GM12878 (cell line): ENCODE measurements around the gene ADAMTSL3. TPM values are rescaled to one million over a fixed set of nuclear protein-coding genes. Genes with fewer than 3 reads are reported as not detected.

Experiments
- ATAC-seq: fragments of 200-7000 bp; cut with Tn5 transposase; 3 replicates; pipeline ENCODE4 v1.9.1; 2020; ENCODE audit warnings: mild to moderate bottlenecking, moderate library complexity
- BruUV-seq: library from RNA; stranded (reverse); fragments of 400-500 nt; replicated peaks from 2 replicates; lab custom pipeline; 2021; lab: Mats Ljungman, UMichigan
- CTCF ChIA-PET: fragments of 300-600 bp; sonication (Branson Sonifier 250); formaldehyde crosslinking; extraction: SDS; loops from one replicate; lab custom pipeline; 2021; ENCODE audit warnings: inconsistent platforms; lab: Yijun Ruan, JAX
- POLR2A ChIA-PET: fragments of 350-600 bp; formaldehyde crosslinking; extraction: SDS; loops from one replicate; lab custom pipeline; 2021; ENCODE audit warnings: inconsistent platforms; lab: Charles Lee
- RAD21 ChIA-PET: fragments of 300-600 bp; sonication (Branson Sonifier 250); formaldehyde crosslinking; loops from one replicate; lab custom pipeline; 2023; ENCODE audit warnings: antibody characterized with exemption; ENCODE audit not compliant: unreplicated experiment; lab: Charles Lee
- SMC1A ChIA-PET: fragments of 300-600 bp; sonication (Branson Sonifier 250); formaldehyde crosslinking; loops from one replicate; lab custom pipeline; 2023; ENCODE audit not compliant: unreplicated experiment, uncharacterized antibody; lab: Charles Lee
- DNase-seq: peaks from one replicate; pipeline ENCODE4 v3.0.0-alpha.2; 2011; ENCODE audit warnings: low read depth, low spot score
- FAIRE-seq: peaks from 3 replicates; lab custom pipeline; 2011; peaks lifted over from hg19 to GRCh38; lab: Jason Lieb, UNC
- H2AFZ ChIP-seq: 2 replicates; pipeline ENCODE4 v1.6.0; 2011; ENCODE audit warnings: low read depth, low read length, control low read depth; ENCODE audit not compliant: control insufficient read depth
- H3K27ac ChIP-seq: 2 replicates; pipeline ENCODE4 v1.5.1; 2011; ENCODE audit warnings: control low read depth; ENCODE audit not compliant: control insufficient read depth, insufficient read depth
- H3K27me3 ChIP-seq, 2 experiments: replicated peaks in 1 of 2; 2 replicates each; pipeline versions ENCODE4 v1.6.0 to v1.6.1; 2011; ENCODE audit warnings: low read length in 1 of 2; ENCODE audit not compliant: control insufficient read depth in 2 of 2, insufficient read depth in 2 of 2
- H3K36me3 ChIP-seq, 2 experiments: 2 replicates each; pipeline ENCODE4 v1.5.1; 2011; ENCODE audit warnings: low read length in 1 of 2; ENCODE audit not compliant: control insufficient read depth in 2 of 2, insufficient read depth in 2 of 2
- H3K4me1 ChIP-seq: 2 replicates; pipeline ENCODE4 v1.6.1; 2011; ENCODE audit warnings: mild to moderate bottlenecking, low read length, moderate library complexity, mixed read lengths; ENCODE audit not compliant: control insufficient read depth, insufficient read depth
- H3K4me2 ChIP-seq: 2 replicates; pipeline ENCODE4 v1.6.0; 2011; ENCODE audit warnings: control low read depth; ENCODE audit not compliant: control insufficient read depth, insufficient read depth
- H3K4me3 ChIP-seq: fragments of 200-600 bp; sonication (generic); 2 replicates; pipeline ENCODE4 v1.5.1; 2016
- H3K79me2 ChIP-seq: 2 replicates; pipeline ENCODE4 v1.6.0; 2011; ENCODE audit warnings: low read length; ENCODE audit not compliant: control insufficient read depth, insufficient read depth
- H3K9ac ChIP-seq: 2 replicates; pipeline ENCODE4 v1.8.0; 2011; ENCODE audit warnings: low read length, control low read depth, mixed read lengths; ENCODE audit not compliant: control insufficient read depth, insufficient read depth
- H3K9me3 ChIP-seq: replicated peaks from 3 replicates; pipeline ENCODE4 v1.5.1; 2011; ENCODE audit warnings: mild to moderate bottlenecking, low read length; ENCODE audit not compliant: control insufficient read depth, insufficient read depth
- H4K20me1 ChIP-seq: 2 replicates; pipeline ENCODE4 v1.6.0; 2011; ENCODE audit not compliant: control insufficient read depth, insufficient read depth
- BCL11A ChIP-seq: IDR thresholded peaks from 2 replicates; pipeline ENCODE4 v1.6.1; 2011; ENCODE audit warnings: low read depth, low read length
- CBX5 ChIP-seq: sonication (generic); IDR thresholded peaks from 2 replicates; pipeline ENCODE4 v1.6.1; 2016; ENCODE audit warnings: low read depth, moderate library complexity, mild to moderate bottlenecking, inconsistent platforms
- CREM ChIP-seq: IDR thresholded peaks from 2 replicates; pipeline ENCODE4 v1.6.1; 2014; ENCODE audit warnings: antibody characterized with exemption, low read depth
- GABPA ChIP-seq: IDR thresholded peaks from 2 replicates; pipeline ENCODE4 v1.6.1; 2014; ENCODE audit warnings: antibody characterized with exemption, low read depth, mild to moderate bottlenecking, inconsistent platforms
- IRF4 ChIP-seq: IDR thresholded peaks from 2 replicates; pipeline ENCODE4 v1.6.1; 2011; ENCODE audit warnings: low read depth, low read length
- JUNB ChIP-seq: IDR thresholded peaks from 2 replicates; pipeline ENCODE4 v1.6.1; 2016; ENCODE audit warnings: antibody characterized with exemption, mild to moderate bottlenecking
- NFIC ChIP-seq: IDR thresholded peaks from 2 replicates; pipeline ENCODE4 v1.6.1; 2012; ENCODE audit warnings: low read depth, mild to moderate bottlenecking, inconsistent platforms, low read length, moderate library complexity
- NR2C1 ChIP-seq: fragments of 450-650 bp; IDR thresholded peaks from 2 replicates; pipeline ENCODE4 v1.6.1; 2017; ENCODE audit warnings: antibody characterized with exemption, mild to moderate bottlenecking, moderate library complexity
- RAD21 ChIP-seq: IDR thresholded peaks from 2 replicates; pipeline ENCODE4 v1.6.1; 2011; ENCODE audit warnings: mild to moderate bottlenecking, low read depth, low read length, moderate library complexity; ENCODE audit not compliant: insufficient read depth
- RUNX3 ChIP-seq: IDR thresholded peaks from 2 replicates; pipeline ENCODE4 v1.6.1; 2012; ENCODE audit warnings: low read length, inconsistent platforms
- SPI1 ChIP-seq: IDR thresholded peaks from 2 replicates; pipeline ENCODE4 v1.6.1; 2011; ENCODE audit warnings: low read depth, mild to moderate bottlenecking, low read length, moderate library complexity, borderline replicate concordance; ENCODE audit not compliant: insufficient read depth
- TCF12 ChIP-seq: IDR thresholded peaks from 2 replicates; pipeline ENCODE4 v1.6.1; 2011; ENCODE audit warnings: low read depth, mild to moderate bottlenecking, low read length
- WRNIP1 ChIP-seq: IDR thresholded peaks from 2 replicates; pipeline ENCODE4 v1.6.1; 2011; ENCODE audit warnings: low read depth, low read length, improper control_type of control experiment, borderline replicate concordance
- YY1 ChIP-seq: IDR thresholded peaks from 2 replicates; pipeline ENCODE4 v1.6.1; 2011; ENCODE audit warnings: low read depth, mild to moderate bottlenecking, low read length
- WGBS: methylation state at CpG from one replicate; pipeline ENCODE4 v1.1.6; 2016; ENCODE audit warnings: low lambda C conversion rate; ENCODE audit not compliant: insufficient replicate concordance, insufficient coverage; ENCODE audit errors: missing lambda C conversion rate; 5-methylcytosine and 5-hydroxymethylcytosine counted together
- in situ Hi-C: fragments of 300-500 bp; cut with MboI; formaldehyde crosslinking; loops from 9 replicates; pipeline ENCODE4 v1.14.3; 2018; ENCODE audit warnings: mixed read lengths
- intact Hi-C: fragments of 100-400 bp; cut with micrococcal nuclease; formaldehyde crosslinking; loops from one replicate; pipeline ENCODE4 v1.14.2; 2022; ENCODE audit not compliant: unreplicated experiment
- polyA plus RNA-seq, 11 experiments: library from polyadenylated mRNA; depleted of rRNA in 4 of 11; unstranded in 6 of 11; stranded (reverse) in 5 of 11; fragments of >200 nt; fragmentation: Nextera tagmentation in 4 of 11; fragmentation: Illumina TruSeq in 1 of 11; extraction: Ambion mirVana in 4 of 11; extraction: Trizol in 1 of 11; gene quantifications; 1 replicate in 1 of 11; 2 replicates in 10 of 11; pipeline versions ENCODE4 v1.2.1 to v1.2.3, GENCODE V29; 2011 to 2016; ENCODE audit warnings: inconsistent platforms in 2 of 11, missing spikeins in 2 of 11, low read depth in 1 of 11
- total RNA-seq, 4 experiments: library from RNA; depleted of rRNA in 3 of 4; stranded (reverse); fragments of >200 nt in 3 of 4; fragmentation: Illumina TruSeq in 1 of 4; extraction: Trizol in 1 of 4; gene quantifications; 2 replicates each; pipeline versions ENCODE4 v1.2.1 to v1.2.3, GENCODE V29; 2013 to 2021
- TF ChIP-seq, protein P1 (sequence below): IDR thresholded peaks from 2 replicates; pipeline ENCODE4 v1.6.1; 2011; ENCODE audit warnings: low read depth, low read length, improper control_type of control experiment, borderline replicate concordance
- TF ChIP-seq, protein P2 (sequence below): IDR thresholded peaks from 2 replicates; pipeline ENCODE4 v1.6.1; 2012; ENCODE audit warnings: low read length, inconsistent platforms
- TF ChIP-seq, protein P3 (sequence below), 3 experiments: IDR thresholded peaks in 2 of 3; conservative IDR thresholded peaks in 1 of 3; 2 replicates each; pipeline ENCODE4 v1.5.1; 2011; ENCODE audit warnings: low read depth in 3 of 3, low read length in 3 of 3, mild to moderate bottlenecking in 3 of 3, control low read depth in 2 of 3, moderate library complexity in 2 of 3, inconsistent platforms in 1 of 3, mixed read lengths in 1 of 3; ENCODE audit not compliant: control insufficient read depth in 2 of 3, insufficient read depth in 1 of 3; ENCODE audit errors: extremely low read depth in 1 of 3
- TF ChIP-seq, protein P4 (sequence below): fragments of 450-650 bp; IDR thresholded peaks from 2 replicates; pipeline ENCODE4 v1.6.1; 2017; ENCODE audit warnings: borderline replicate concordance

Gene ADAMTSL3
- total and polyA plus RNA-seq, 10 of the 15 experiments (the other 5 are each of a cell fraction or from before 2014, with no cell fraction given), result 0.01 to 0.28 (median 0.13) TPM

DNA sequence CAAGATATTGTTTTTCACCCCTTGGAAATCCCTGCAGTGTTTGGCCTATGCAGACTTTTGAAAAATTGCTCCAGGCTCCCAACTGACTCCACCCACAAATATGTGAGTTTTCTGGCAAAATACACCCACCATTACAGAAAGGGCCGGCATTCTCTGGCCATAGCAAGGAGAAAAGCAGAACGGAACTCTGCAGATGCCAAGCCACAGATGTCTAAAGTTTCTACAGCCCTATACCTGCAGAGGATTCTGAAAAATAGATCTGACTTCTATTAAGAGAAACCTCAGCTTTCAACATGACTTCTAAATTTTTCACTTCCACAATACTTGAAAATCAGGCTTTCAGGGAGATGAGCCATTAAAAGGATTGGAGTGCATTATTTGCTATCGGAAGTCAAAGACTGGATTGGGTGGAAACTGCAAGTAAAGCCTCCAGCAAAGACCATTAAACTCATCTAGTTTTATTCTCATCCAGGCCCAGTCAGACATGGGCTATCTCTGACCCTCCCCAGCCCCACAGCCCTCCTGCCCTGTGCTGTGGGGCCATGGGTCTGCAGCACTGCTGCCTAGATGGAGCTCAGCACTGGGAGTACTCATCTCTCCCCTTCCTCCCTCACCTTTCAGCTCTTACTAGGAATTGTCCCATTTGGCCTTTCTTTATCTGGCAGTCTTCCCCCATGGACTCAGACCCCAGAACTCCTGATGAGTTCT lies 338.6 kb downstream of the ADAMTSL3 start:
- ATAC-seq (peak; percentile 89), FAIRE-seq (peak; percentile 97), DNase-seq (peak; percentile 60)
- CTCF ChIA-PET, result interaction anchor here (0.7 to 5.0 kb wide), 12 partner anchors 19 to 558 kb away, joined by 3 to 29 read pairs (median 4); no protein-coding TSS in a partner anchor
- WGBS, result 17% methylated on average over 3 of the region's 3 CpGs
- Histone ChIP-seq H3K4me2 (peak overlapping the region; percentile 68), H3K27ac (peak overlapping the region; percentile 77), H3K4me1 (peaks cover 31% of the 10 kb centered on the region), H3K79me2 (no peaks in the 10 kb centered on the region), H3K36me3 (no peaks in the 10 kb centered on the region), H4K20me1 (no peaks in the 10 kb centered on the region), H3K4me3 (no peak overlapping the region; the same call in 1 of the 2 replicates), H2AFZ (no peak overlapping the region), H3K27me3 (no peaks in the 10 kb centered on the region), H3K9me3 (no peaks in the 10 kb centered on the region), H3K9ac (peak overlapping the region; percentile 51)
- in situ Hi-C loops, result no loop called here
- RAD21 ChIA-PET, result interaction anchor here (0.9 to 3.1 kb wide), 8 partner anchors 9 to 427 kb away, joined by 3 to 31 read pairs (median 6); no protein-coding TSS in a partner anchor
- POLR2A ChIA-PET, result interaction anchor here (0.6 to 1.6 kb wide), 4 partner anchors 8 to 257 kb away, joined by 3 to 5 read pairs (median 3); no protein-coding TSS in a partner anchor
- BruUV-seq, result no TSS peak
- SMC1A ChIA-PET, result interaction anchor here (0.8 to 3.2 kb wide), 15 partner anchors 9 to 427 kb away, joined by 3 to 10 read pairs (median 5); no protein-coding TSS in a partner anchor
- intact Hi-C loops, result loop anchor here (5.0 to 10.0 kb wide), 2 partner anchors 65 to 258 kb away; no protein-coding TSS in a partner anchor
- TF ChIP-seq NR2C1 (no peak), WRNIP1 (no peak), SPI1 (peak; percentile 69), RUNX3 (peak; percentile 75), RAD21 (0 out of 2 replicates have a peak, but pooled peaks have one; percentile 16), CREM (peak; percentile 32; the same call in 1 of the 2 replicates), TCF12 (peak; percentile 34; the same call in 1 of the 2 replicates), IRF4 (peak; percentile 59), GABPA (no peak), YY1 (peak; percentile 55; the same call in 1 of the 2 replicates), CBX5 (no peak), JUNB (peak; percentile 56), BCL11A (0 out of 2 replicates have a peak, but pooled peaks have one; percentile 32), NFIC (peak; percentile 68; the same call in 1 of the 2 replicates)
- TF ChIP-seq, protein P1, sequence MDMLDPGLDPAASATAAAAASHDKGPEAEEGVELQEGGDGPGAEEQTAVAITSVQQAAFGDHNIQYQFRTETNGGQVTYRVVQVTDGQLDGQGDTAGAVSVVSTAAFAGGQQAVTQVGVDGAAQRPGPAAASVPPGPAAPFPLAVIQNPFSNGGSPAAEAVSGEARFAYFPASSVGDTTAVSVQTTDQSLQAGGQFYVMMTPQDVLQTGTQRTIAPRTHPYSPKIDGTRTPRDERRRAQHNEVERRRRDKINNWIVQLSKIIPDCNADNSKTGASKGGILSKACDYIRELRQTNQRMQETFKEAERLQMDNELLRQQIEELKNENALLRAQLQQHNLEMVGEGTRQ, result no peak
- TF ChIP-seq, protein P2, sequence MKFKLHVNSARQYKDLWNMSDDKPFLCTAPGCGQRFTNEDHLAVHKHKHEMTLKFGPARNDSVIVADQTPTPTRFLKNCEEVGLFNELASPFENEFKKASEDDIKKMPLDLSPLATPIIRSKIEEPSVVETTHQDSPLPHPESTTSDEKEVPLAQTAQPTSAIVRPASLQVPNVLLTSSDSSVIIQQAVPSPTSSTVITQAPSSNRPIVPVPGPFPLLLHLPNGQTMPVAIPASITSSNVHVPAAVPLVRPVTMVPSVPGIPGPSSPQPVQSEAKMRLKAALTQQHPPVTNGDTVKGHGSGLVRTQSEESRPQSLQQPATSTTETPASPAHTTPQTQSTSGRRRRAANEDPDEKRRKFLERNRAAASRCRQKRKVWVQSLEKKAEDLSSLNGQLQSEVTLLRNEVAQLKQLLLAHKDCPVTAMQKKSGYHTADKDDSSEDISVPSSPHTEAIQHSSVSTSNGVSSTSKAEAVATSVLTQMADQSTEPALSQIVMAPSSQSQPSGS, result no peak
- TF ChIP-seq, protein P3, sequence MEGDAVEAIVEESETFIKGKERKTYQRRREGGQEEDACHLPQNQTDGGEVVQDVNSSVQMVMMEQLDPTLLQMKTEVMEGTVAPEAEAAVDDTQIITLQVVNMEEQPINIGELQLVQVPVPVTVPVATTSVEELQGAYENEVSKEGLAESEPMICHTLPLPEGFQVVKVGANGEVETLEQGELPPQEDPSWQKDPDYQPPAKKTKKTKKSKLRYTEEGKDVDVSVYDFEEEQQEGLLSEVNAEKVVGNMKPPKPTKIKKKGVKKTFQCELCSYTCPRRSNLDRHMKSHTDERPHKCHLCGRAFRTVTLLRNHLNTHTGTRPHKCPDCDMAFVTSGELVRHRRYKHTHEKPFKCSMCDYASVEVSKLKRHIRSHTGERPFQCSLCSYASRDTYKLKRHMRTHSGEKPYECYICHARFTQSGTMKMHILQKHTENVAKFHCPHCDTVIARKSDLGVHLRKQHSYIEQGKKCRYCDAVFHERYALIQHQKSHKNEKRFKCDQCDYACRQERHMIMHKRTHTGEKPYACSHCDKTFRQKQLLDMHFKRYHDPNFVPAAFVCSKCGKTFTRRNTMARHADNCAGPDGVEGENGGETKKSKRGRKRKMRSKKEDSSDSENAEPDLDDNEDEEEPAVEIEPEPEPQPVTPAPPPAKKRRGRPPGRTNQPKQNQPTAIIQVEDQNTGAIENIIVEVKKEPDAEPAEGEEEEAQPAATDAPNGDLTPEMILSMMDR (IDR thresholded peaks at IDR 0.05 in 2 of 3, conservative IDR thresholded peaks at IDR 0.05 in 1 of 3; ENCODE audit: control insufficient read depth in 2 of 3, extremely low read depth in 1 of 3, insufficient read depth in 1 of 3, low read depth in 3 of 3, low read length in 3 of 3), result no peak
- TF ChIP-seq, protein P4, sequence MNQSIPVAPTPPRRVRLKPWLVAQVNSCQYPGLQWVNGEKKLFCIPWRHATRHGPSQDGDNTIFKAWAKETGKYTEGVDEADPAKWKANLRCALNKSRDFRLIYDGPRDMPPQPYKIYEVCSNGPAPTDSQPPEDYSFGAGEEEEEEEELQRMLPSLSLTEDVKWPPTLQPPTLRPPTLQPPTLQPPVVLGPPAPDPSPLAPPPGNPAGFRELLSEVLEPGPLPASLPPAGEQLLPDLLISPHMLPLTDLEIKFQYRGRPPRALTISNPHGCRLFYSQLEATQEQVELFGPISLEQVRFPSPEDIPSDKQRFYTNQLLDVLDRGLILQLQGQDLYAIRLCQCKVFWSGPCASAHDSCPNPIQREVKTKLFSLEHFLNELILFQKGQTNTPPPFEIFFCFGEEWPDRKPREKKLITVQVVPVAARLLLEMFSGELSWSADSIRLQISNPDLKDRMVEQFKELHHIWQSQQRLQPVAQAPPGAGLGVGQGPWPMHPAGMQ, result no peak
